C4-2B (cell line): ENCODE measurements around the gene MTX3.
A peak's percentile ranks its signal among the peaks of the same experiment; 100 is the strongest.

Experiments
- H3K27ac ChIP-seq: fragments of 450-650 bp; 2 replicates; pipeline ENCODE4 v1.5.1; 2017
- CTCF ChIP-seq: fragments of 450-650 bp; conservative IDR thresholded peaks from 2 replicates; pipeline ENCODE4 v1.5.1; 2017; ENCODE audit warnings: mild to moderate bottlenecking
- ZFX ChIP-seq: fragments of 450-650 bp; IDR thresholded peaks from 2 replicates; pipeline ENCODE4 v1.6.1; 2017

The MTX3 gene

GRCh38 chr5:80034559-80034958 lies 43.5 kb upstream of the MTX3 start:
- H3K27ac ChIP-seq: no peak overlapping the region
- no peak for TF ChIP-seq ZFX
- no peak for TF ChIP-seq CTCF

GRCh38 chr5:80033513-80033912 lies 42.5 kb upstream of the MTX3 start:
- no peak overlapping the region for H3K27ac ChIP-seq
- TF ChIP-seq ZFX (no peak), CTCF (no peak)

- TF ChIP-seq CTCF: no peak
- TF ChIP-seq ZFX: no peak
- H3K27ac ChIP-seq: no peak overlapping the region
Observed at GRCh38 chr5:80031109-80031508, 40.0 kb upstream of the MTX3 start.

- peak overlapping the region; percentile 17; the same call in 1 of the 2 replicates for H3K27ac ChIP-seq
- no peak for TF ChIP-seq CTCF
- no peak for TF ChIP-seq ZFX
Observed at GRCh38 chr5:80026841-80027240, 35.8 kb upstream of the MTX3 start.

- TF ChIP-seq ZFX: no peak
- TF ChIP-seq CTCF: no peak
- no peak overlapping the region for H3K27ac ChIP-seq
Observed at GRCh38 chr5:80025069-80025468, 34.0 kb upstream of the MTX3 start.

GRCh38 chr5:80010754-80011392 lies 19.8 kb upstream of the MTX3 start:
- TF ChIP-seq ZFX: no peak
- H3K27ac ChIP-seq: no peak overlapping the region

GRCh38 chr5:80008995-80009765 lies 18.1 kb upstream of the MTX3 start:
- no peak overlapping the region for H3K27ac ChIP-seq
- no peak for TF ChIP-seq ZFX
- no peak for TF ChIP-seq CTCF
